Smooth muscle cell (in vitro differentiated cells): ENCODE data around the gene MBP. TPM values are rescaled to one million over a fixed set of nuclear protein-coding genes. Genes with fewer than 3 reads are reported as not detected.

Source experiments
- DNase-seq: peaks from one replicate; lab custom pipeline; 2025; ENCODE audit not compliant: unreplicated experiment; lab: John Stamatoyannopoulos, UW
- H2AFZ ChIP-seq: fragments of 200-600 bp; sonication (generic); 2 replicates; pipeline ENCODE4 v1.6.0; 2016; ENCODE audit warnings: antibody characterized with exemption, low read depth, mild to moderate bottlenecking
- H3F3A ChIP-seq: fragments of 200-600 bp; sonication (generic); 2 replicates; pipeline ENCODE4 v1.6.0; 2017; ENCODE audit warnings: antibody characterized with exemption, low read depth
- H3K27ac ChIP-seq: fragments of 200-600 bp; sonication (generic); 2 replicates; pipeline ENCODE4 v1.5.1; 2016; ENCODE audit warnings: low read depth, mild to moderate bottlenecking
- H3K27me3 ChIP-seq: fragments of 200-600 bp; sonication (generic); 2 replicates; pipeline ENCODE4 v1.6.1; 2016; ENCODE audit warnings: low read depth, mild to moderate bottlenecking
- H3K36me3 ChIP-seq: fragments of 200-600 bp; sonication (generic); 2 replicates; pipeline ENCODE4 v1.5.1; 2016; ENCODE audit warnings: low read depth
- H3K4me1 ChIP-seq: fragments of 200-600 bp; sonication (generic); 2 replicates; pipeline ENCODE4 v1.5.1; 2016; ENCODE audit warnings: low read depth
- H3K4me2 ChIP-seq: fragments of 200-600 bp; sonication (generic); 2 replicates; pipeline ENCODE4 v1.6.0; 2016; ENCODE audit warnings: mild to moderate bottlenecking
- H3K4me3 ChIP-seq: fragments of 200-600 bp; sonication (generic); 2 replicates; pipeline ENCODE4 v1.5.1; 2016; ENCODE audit warnings: mild to moderate bottlenecking
- H3K79me2 ChIP-seq: fragments of 200-600 bp; sonication (generic); 2 replicates; pipeline ENCODE4 v1.6.0; 2016; ENCODE audit warnings: low read depth, mild to moderate bottlenecking
- H3K9ac ChIP-seq: fragments of 200-600 bp; sonication (generic); 2 replicates; pipeline ENCODE4 v1.6.0; 2016; ENCODE audit warnings: low read depth
- H3K9me3 ChIP-seq: fragments of 200-600 bp; sonication (generic); replicated peaks from 2 replicates; pipeline ENCODE4 v1.5.1; 2016; ENCODE audit warnings: low read depth
- H4K20me1 ChIP-seq: fragments of 200-600 bp; sonication (generic); 2 replicates; pipeline ENCODE4 v1.6.0; 2016; ENCODE audit warnings: low read depth
- CTCF ChIP-seq: fragments of 200-600 bp; sonication (generic); IDR thresholded peaks from 2 replicates; pipeline ENCODE4 v1.5.1; 2017; ENCODE audit warnings: borderline replicate concordance, mild to moderate bottlenecking, antibody characterized with exemption; ENCODE audit not compliant: insufficient read depth, poor library complexity, severe bottlenecking
- WGBS: methylation state at CpG from one replicate; pipeline ENCODE4 v1.1.7; 2016; ENCODE audit warnings: low lambda C conversion rate; 5-methylcytosine and 5-hydroxymethylcytosine counted together
- polyA plus RNA-seq: library from polyadenylated mRNA; unstranded; fragments of >200 nt; fragmentation: Nextera tagmentation; extraction: Ambion mirVana; gene quantifications from 2 replicates; pipeline ENCODE4 v1.2.1, GENCODE V29; 2016
- total RNA-seq: library from RNA; depleted of rRNA; stranded (reverse); fragments of >200 nt; gene quantifications from 2 replicates; pipeline ENCODE4 v1.2.3, GENCODE V29; 2014

MBP gene
- total and polyA plus RNA-seq, 2 experiments from 2014 or later = 1.4 to 5.1 TPM

GRCh38 chr18:76955524-76956170 lies 176.9 kb downstream of the MBP start:
- Histone ChIP-seq H3K36me3 (peaks cover under 1% of the 10 kb centered on the region), H3K9ac (no peak overlapping the region), H2AFZ (no peak overlapping the region), H3K4me3 (no peak overlapping the region), H3K9me3 (no peaks in the 10 kb centered on the region), H3K27ac (no peak overlapping the region), H4K20me1 (no peaks in the 10 kb centered on the region), H3K4me1 (no peaks in the 10 kb centered on the region), H3K79me2 (no peaks in the 10 kb centered on the region), H3F3A (no peaks in the 10 kb centered on the region), H3K4me2 (no peak overlapping the region), H3K27me3 (no peaks in the 10 kb centered on the region)
- no peak for DNase-seq
- no peak for TF ChIP-seq CTCF
- WGBS = 98% methylated on average over 28 of the region's 28 CpGs

GRCh38 chr18:76953583-76954233 lies 178.9 kb downstream of the MBP start:
- no peaks in the 10 kb centered on the region for H3K9me3 ChIP-seq
- H3K4me2 ChIP-seq = no peak overlapping the region
- no peak overlapping the region for H3K4me3 ChIP-seq
- H3K4me1 ChIP-seq = no peaks in the 10 kb centered on the region
- no peak overlapping the region for H3K27ac ChIP-seq
- H3K79me2 ChIP-seq = no peaks in the 10 kb centered on the region
- DNase-seq = no peak
- no peaks in the 10 kb centered on the region for H3K27me3 ChIP-seq
- H4K20me1 ChIP-seq = no peaks in the 10 kb centered on the region
- WGBS = 96% methylated on average over 12 of the region's 12 CpGs
- H2AFZ ChIP-seq = no peak overlapping the region
- no peak for TF ChIP-seq CTCF
- peaks cover 7% of the 10 kb centered on the region for H3K36me3 ChIP-seq
- H3K9ac ChIP-seq = no peak overlapping the region
- no peaks in the 10 kb centered on the region for H3F3A ChIP-seq

DNA sequence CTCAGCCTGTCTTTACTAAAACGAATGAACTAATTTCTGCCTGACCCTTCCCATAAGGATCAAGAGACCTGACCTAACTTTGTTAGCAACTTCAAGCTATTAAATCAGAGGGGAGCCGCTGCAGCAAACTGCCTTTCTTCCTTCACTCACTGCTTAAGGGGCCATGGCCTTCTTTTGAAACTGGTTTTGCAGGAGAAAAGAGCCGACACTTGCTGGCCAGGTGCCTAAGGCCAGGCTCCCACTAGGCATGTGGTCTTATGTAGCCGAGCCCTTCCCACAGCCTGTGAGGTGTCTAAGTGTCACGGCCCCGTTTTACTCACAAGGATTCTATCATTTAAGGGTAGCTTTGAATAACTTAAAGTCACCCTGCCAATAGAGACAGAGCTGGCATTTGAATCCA lies 179.4 kb downstream of the MBP start:
- H3K9me3 ChIP-seq = no peaks in the 10 kb centered on the region
- TF ChIP-seq CTCF = no peak
- no peaks in the 10 kb centered on the region for H3K27me3 ChIP-seq
- H3K27ac ChIP-seq = no peak overlapping the region
- H3K4me2 ChIP-seq = no peak overlapping the region
- H3K4me1 ChIP-seq = no peaks in the 10 kb centered on the region
- no peaks in the 10 kb centered on the region for H4K20me1 ChIP-seq
- H3K79me2 ChIP-seq = no peaks in the 10 kb centered on the region
- H3K9ac ChIP-seq = no peak overlapping the region
- H3F3A ChIP-seq = no peaks in the 10 kb centered on the region
- no peak overlapping the region for H2AFZ ChIP-seq
- DNase-seq = no peak
- H3K36me3 ChIP-seq = peaks cover 7% of the 10 kb centered on the region
- WGBS = 80% methylated on average over 6 of the region's 6 CpGs
- no peak overlapping the region for H3K4me3 ChIP-seq

- Histone ChIP-seq H3K9ac (no peak overlapping the region), H3F3A (no peaks in the 10 kb centered on the region), H3K4me2 (no peak overlapping the region), H3K79me2 (no peaks in the 10 kb centered on the region), H3K4me3 (no peak overlapping the region), H3K9me3 (no peaks in the 10 kb centered on the region), H2AFZ (no peak overlapping the region), H3K27ac (no peak overlapping the region), H4K20me1 (no peaks in the 10 kb centered on the region), H3K27me3 (no peaks in the 10 kb centered on the region), H3K36me3 (peaks cover 7% of the 10 kb centered on the region), H3K4me1 (no peaks in the 10 kb centered on the region)
- TF ChIP-seq CTCF = no peak
- WGBS = 97% methylated on average over 4 of the region's 4 CpGs
- no peak for DNase-seq
Observed at GRCh38 chr18:76952747-76953146, 179.8 kb downstream of the MBP start.
